H9 (cell line): ENCODE results near the gene NPC1L1. TPM values are rescaled to one million over a fixed set of nuclear protein-coding genes. Genes with fewer than 3 reads are reported as not detected.

Experiments
- DNase-seq: peaks from one replicate; pipeline ENCODE4 v3.0.0-alpha.2; 2017
- H2AFZ ChIP-seq: one replicate; pipeline ENCODE4 v1.6.1; 2013; ENCODE audit warnings: mild to moderate bottlenecking, low read length, control low read depth, moderate library complexity
- H2AK5ac ChIP-seq: 2 replicates; pipeline ENCODE4 v1.6.1; 2013; ENCODE audit warnings: low read length, control low read depth, mixed read lengths; ENCODE audit not compliant: insufficient read length
- H2BK120ac ChIP-seq: one replicate; pipeline ENCODE4 v1.6.1; 2013; ENCODE audit warnings: low read depth, mild to moderate bottlenecking, low read length, control low read depth, inconsistent platforms; ENCODE audit not compliant: poor library complexity, severe bottlenecking
- H2BK12ac ChIP-seq: 2 replicates; pipeline ENCODE4 v1.6.1; 2013; ENCODE audit warnings: low read length, control low read depth, mixed read lengths, low read depth; ENCODE audit not compliant: insufficient read length
- H2BK15ac ChIP-seq: 2 replicates; pipeline ENCODE4 v1.6.1; 2013; ENCODE audit warnings: low read depth, low read length, control low read depth
- H2BK20ac ChIP-seq: one replicate; pipeline ENCODE4 v1.6.1; 2013; ENCODE audit warnings: low read depth, mild to moderate bottlenecking, low read length, control low read depth, inconsistent platforms; ENCODE audit not compliant: poor library complexity, severe bottlenecking
- H2BK5ac ChIP-seq: 2 replicates; pipeline ENCODE4 v1.6.1; 2013; ENCODE audit warnings: low read length, control low read depth, mixed read lengths; ENCODE audit not compliant: insufficient read length
- H3K14ac ChIP-seq: 2 replicates; pipeline ENCODE4 v1.6.1; 2013; ENCODE audit warnings: low read length, control low read depth; ENCODE audit not compliant: insufficient read depth
- H3K18ac ChIP-seq: 2 replicates; pipeline ENCODE4 v1.6.1; 2013; ENCODE audit warnings: low read depth, mild to moderate bottlenecking, mixed read lengths, low read length, control low read depth; ENCODE audit not compliant: insufficient read length
- H3K23ac ChIP-seq: 2 replicates; pipeline ENCODE4 v1.6.1; 2013; ENCODE audit warnings: low read length, control low read depth, mixed read lengths, low read depth; ENCODE audit not compliant: insufficient read length
- H3K23me2 ChIP-seq: 2 replicates; pipeline ENCODE4 v1.6.1; 2013; ENCODE audit warnings: low read depth, mild to moderate bottlenecking, mixed read lengths, low read length, control low read depth; ENCODE audit not compliant: insufficient read length, poor library complexity, severe bottlenecking
- H3K27ac ChIP-seq: 2 replicates; pipeline ENCODE4 v1.5.1; 2013; ENCODE audit warnings: low read length, control low read depth, mixed read lengths, low read depth; ENCODE audit not compliant: insufficient read length
- H3K27me3 ChIP-seq: 2 replicates; pipeline ENCODE4 v1.6.1; 2013; ENCODE audit warnings: low read length, control low read depth, inconsistent platforms; ENCODE audit not compliant: insufficient read depth
- H3K4ac ChIP-seq: 2 replicates; pipeline ENCODE4 v1.6.1; 2013; ENCODE audit warnings: low read depth, mild to moderate bottlenecking, control low read depth, inconsistent platforms, low read length, moderate library complexity
- H3K4me1 ChIP-seq: 2 replicates; pipeline ENCODE4 v1.6.1; 2013; ENCODE audit warnings: low read length, control low read depth, inconsistent platforms; ENCODE audit not compliant: insufficient read depth
- H3K4me2 ChIP-seq: 2 replicates; pipeline ENCODE4 v1.6.1; 2013; ENCODE audit warnings: low read length, control low read depth, mixed read lengths; ENCODE audit not compliant: insufficient read length, insufficient read depth
- H3K56ac ChIP-seq: 2 replicates; pipeline ENCODE4 v1.6.1; 2013; ENCODE audit warnings: low read depth, mild to moderate bottlenecking, mixed read lengths, low read length, control low read depth; ENCODE audit not compliant: insufficient read length
- H3K79me1 ChIP-seq: 2 replicates; pipeline ENCODE4 v1.6.1; 2013; ENCODE audit warnings: low read depth, mild to moderate bottlenecking, moderate library complexity, low read length, control low read depth, inconsistent platforms; ENCODE audit not compliant: insufficient read depth, poor library complexity, severe bottlenecking
- H3K79me2 ChIP-seq: 2 replicates; pipeline ENCODE4 v1.6.1; 2013; ENCODE audit warnings: low read length, control low read depth, inconsistent platforms; ENCODE audit not compliant: insufficient read depth
- H3K9ac ChIP-seq: 2 replicates; pipeline ENCODE4 v1.6.1; 2013; ENCODE audit warnings: low read length, control low read depth, mixed read lengths; ENCODE audit not compliant: insufficient read length; ENCODE audit errors: extremely low read depth
- H3K9me3 ChIP-seq: one replicate; pipeline ENCODE4 v1.6.1; 2013; ENCODE audit warnings: low read depth, low read length, inconsistent platforms; ENCODE audit not compliant: control insufficient read depth
- H3T11ph ChIP-seq: one replicate; pipeline ENCODE4 v1.6.1; 2013; ENCODE audit warnings: mild to moderate bottlenecking, low read length, control low read depth, inconsistent platforms
- H4K20me1 ChIP-seq: one replicate; pipeline ENCODE4 v1.6.1; 2013; ENCODE audit not compliant: control insufficient read depth, insufficient read length, insufficient read depth
- H4K5ac ChIP-seq: 2 replicates; pipeline ENCODE4 v1.6.1; 2013; ENCODE audit warnings: low read depth, mild to moderate bottlenecking, mixed read lengths, low read length, control low read depth; ENCODE audit not compliant: insufficient read length
- H4K8ac ChIP-seq: replicated peaks from 2 replicates; pipeline ENCODE4 v1.6.1; 2013; ENCODE audit warnings: low read length, control low read depth, mixed read lengths, low read depth; ENCODE audit not compliant: insufficient read length
- H4K91ac ChIP-seq: 2 replicates; pipeline ENCODE4 v1.6.1; 2013; ENCODE audit warnings: low read depth, mild to moderate bottlenecking, moderate library complexity, mixed read lengths, low read length, control low read depth; ENCODE audit not compliant: insufficient read length
- H3K27ac Mint-ChIP-seq, 3 experiments: 2 replicates in 2 of 3; 3 replicates in 1 of 3; pipeline ENCODE4 v1.8.0; 2020 to 2021; ENCODE audit warnings: mixed read lengths in 3 of 3, mild to moderate bottlenecking in 1 of 3, moderate library complexity in 1 of 3
- H3K27me3 Mint-ChIP-seq: 2 replicates; pipeline ENCODE4 v1.8.0; 2021; ENCODE audit warnings: low read depth, mild to moderate bottlenecking, moderate library complexity, mixed read lengths
- H3K36me3 Mint-ChIP-seq, 3 experiments: 2 replicates in 2 of 3; 3 replicates in 1 of 3; pipeline ENCODE4 v1.8.0; 2020 to 2021; ENCODE audit warnings: low read depth in 3 of 3, mixed read lengths in 3 of 3; ENCODE audit not compliant: insufficient read depth in 1 of 3
- H3K4me1 Mint-ChIP-seq, 2 experiments: 2 replicates each; pipeline ENCODE4 v1.8.0; 2020; ENCODE audit warnings: mixed read lengths in 2 of 2
- H3K4me3 Mint-ChIP-seq, 2 experiments: 2 replicates in 1 of 2; 3 replicates in 1 of 2; pipeline ENCODE4 v1.8.0; 2020 to 2021; ENCODE audit warnings: mild to moderate bottlenecking in 2 of 2, mixed read lengths in 2 of 2, moderate library complexity in 1 of 2
- H3K9me3 Mint-ChIP-seq, 2 experiments: 2 replicates in 1 of 2; 3 replicates in 1 of 2; pipeline ENCODE4 v1.8.0; 2020; ENCODE audit warnings: mild to moderate bottlenecking in 2 of 2, mixed read lengths in 2 of 2, moderate library complexity in 1 of 2
- CTCF ChIP-seq: fragments of 200-600 bp; sonication (generic); conservative IDR thresholded peaks from 3 replicates; pipeline ENCODE4 v1.8.0; 2021; ENCODE audit warnings: antibody characterized with exemption, mild to moderate bottlenecking
- WGBS: extraction: QIAGEN DNeasy Blood & Tissue Kit; methylation state at CpG from one replicate; pipeline ENCODE4 v1.1.7; 2013; ENCODE audit warnings: missing lambda C conversion rate, low lambda C conversion rate, mixed read lengths; ENCODE audit not compliant: insufficient read length; ENCODE audit errors: extremely low coverage; 5-methylcytosine and 5-hydroxymethylcytosine counted together
- total RNA-seq: library from RNA; stranded (reverse); gene quantifications from 2 replicates; pipeline ENCODE4 v1.2.1, GENCODE V29; 2021

Gene NPC1L1
- total RNA-seq, 1 experiment from 2014 or later: 0.11 TPM

GRCh38 chr7:44470628-44471245 is 70.4 kb downstream of the NPC1L1 start:
- no peak for TF ChIP-seq CTCF
- Histone ChIP-seq H3K56ac (no peak overlapping the region), H4K5ac (no peak overlapping the region), H3K27ac (no peak overlapping the region), H2BK5ac (no peak overlapping the region), H3K23me2 (no peaks in the 10 kb centered on the region), H3K14ac (no peak overlapping the region), H3K9ac (peak overlapping the region; percentile 14), H4K20me1 (no peaks in the 10 kb centered on the region), H4K91ac (no peak overlapping the region), H3K27me3 (no peaks in the 10 kb centered on the region), H2BK120ac (no peak overlapping the region), H3T11ph (no peak overlapping the region), H2BK12ac (no peak overlapping the region), H2BK15ac (no peak overlapping the region), H3K4me1 (no peaks in the 10 kb centered on the region), H3K4me2 (no peak overlapping the region), H2AK5ac (no peak overlapping the region), H3K18ac (no peak overlapping the region), H2BK20ac (no peak overlapping the region), H3K23ac (no peak overlapping the region), H2AFZ (no peak overlapping the region), H3K79me1 (peaks cover 13% of the 10 kb centered on the region), H3K9me3 (no peaks in the 10 kb centered on the region), H4K8ac (no peak overlapping the region), H3K4ac (no peak overlapping the region), H3K79me2 (peaks cover 1% of the 10 kb centered on the region; the same call in 1 of the 2 replicates)
- peak overlapping the region in 1 of 3 experiments; percentile 55; a peak in 1 of 7 replicates for H3K27ac Mint-ChIP-seq
- DNase-seq: no peak
- H3K9me3 Mint-ChIP-seq: no peaks in the 10 kb centered on the region
- WGBS: no CpG with 5 or more reads among the region's 5 CpGs
- H3K4me1 Mint-ChIP-seq: no peaks in the 10 kb centered on the region
- H3K4me3 Mint-ChIP-seq: no peak overlapping the region
- no peaks in the 10 kb centered on the region for H3K27me3 Mint-ChIP-seq
- peaks cover 3 to 48% (median 35%) of the 10 kb centered on the region in 3 experiments for H3K36me3 Mint-ChIP-seq
